ENCODE results near the gene SLIT3.

Gene SLIT3

DNA sequence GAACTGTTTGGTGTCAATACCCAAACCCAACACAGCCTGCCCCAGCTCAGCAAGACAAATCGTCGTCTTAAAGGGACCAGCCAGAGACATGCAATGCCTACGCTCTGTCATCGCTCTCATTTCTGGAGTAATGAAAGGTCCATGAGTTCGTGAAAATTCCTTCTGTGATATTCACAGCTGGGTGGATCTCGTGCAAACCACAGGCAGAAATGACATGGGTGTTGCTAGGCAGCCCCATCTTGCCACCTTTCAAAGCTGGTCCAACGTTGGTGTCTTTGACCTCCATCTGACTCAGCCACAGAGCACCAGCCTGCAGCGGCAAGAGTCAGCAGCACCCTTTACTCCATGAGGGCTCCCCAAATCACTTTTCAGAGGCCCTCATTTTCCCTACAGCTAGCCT lies 215.3 kb downstream of the SLIT3 start:
- no peaks in the 10 kb centered on the region for H3K4me1 ChIP-seq (ENCODE audit: low read depth, poor library complexity, severe bottlenecking)
- no peaks in the 10 kb centered on the region for H3K27me3 ChIP-seq (ENCODE audit: insufficient read depth, low read depth)
- H4K20me1 ChIP-seq (ENCODE audit: insufficient read depth), result no peaks in the 10 kb centered on the region
- H2AFZ ChIP-seq (ENCODE audit: low read depth), result no peak overlapping the region
- no peak overlapping the region for H3K9ac ChIP-seq
- no peak for TF ChIP-seq CTCF (conservative IDR thresholded peaks at IDR 0.05; ENCODE audit: low read depth, low read length)
- no peak overlapping the region for H3K27ac ChIP-seq
- no peak overlapping the region for H3K4me2 ChIP-seq
- H3K36me3 ChIP-seq (ENCODE audit: insufficient read depth), result no peaks in the 10 kb centered on the region
- no peaks in the 10 kb centered on the region for H3K79me2 ChIP-seq (ENCODE audit: insufficient read depth, low read depth)
- no peak overlapping the region for H3K4me3 ChIP-seq (IDR thresholded peaks at IDR 0.05; ENCODE audit: insufficient read depth, low read depth, low read length)

- Histone ChIP-seq H3K79me2 (ENCODE audit: insufficient read depth, low read depth) (no peaks in the 10 kb centered on the region), H4K20me1 (ENCODE audit: insufficient read depth) (no peaks in the 10 kb centered on the region), H3K4me3 (IDR thresholded peaks at IDR 0.05; ENCODE audit: insufficient read depth, low read depth, low read length) (no peak overlapping the region), H2AFZ (ENCODE audit: low read depth) (no peak overlapping the region), H3K27me3 (ENCODE audit: insufficient read depth, low read depth) (no peaks in the 10 kb centered on the region), H3K36me3 (ENCODE audit: insufficient read depth) (no peaks in the 10 kb centered on the region), H3K9ac (no peak overlapping the region), H3K4me2 (no peak overlapping the region), H3K27ac (no peak overlapping the region), H3K4me1 (ENCODE audit: low read depth, poor library complexity, severe bottlenecking) (no peaks in the 10 kb centered on the region)
- TF ChIP-seq CTCF (conservative IDR thresholded peaks at IDR 0.05; ENCODE audit: low read depth, low read length), result no peak
Observed at GRCh38 chr5:169085212-169085611, 215.7 kb downstream of the SLIT3 start.

DNA sequence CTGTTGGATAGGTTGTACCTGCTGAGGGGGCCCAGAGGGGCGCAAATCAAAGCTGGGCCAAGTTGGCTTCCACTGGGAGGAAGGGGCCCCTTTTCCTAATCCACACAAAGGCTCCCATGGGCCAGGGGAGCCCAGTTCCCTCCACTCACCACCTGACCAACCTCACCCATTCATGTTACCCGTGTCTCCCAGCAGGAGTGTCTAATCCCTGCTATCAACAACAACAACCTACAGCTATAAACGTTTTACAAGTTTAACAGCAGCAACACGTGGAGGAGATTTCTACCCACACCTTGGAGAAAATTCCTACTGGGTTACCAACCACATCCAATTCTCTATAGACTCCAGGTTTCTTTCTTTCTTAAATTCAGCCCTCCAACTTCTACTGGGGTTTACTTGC lies 216.2 kb downstream of the SLIT3 start:
- no peak overlapping the region for H3K4me2 ChIP-seq
- H3K9ac ChIP-seq, result no peak overlapping the region
- no peaks in the 10 kb centered on the region for H3K36me3 ChIP-seq (ENCODE audit: insufficient read depth)
- H3K27ac ChIP-seq, result no peak overlapping the region
- no peak for TF ChIP-seq CTCF (conservative IDR thresholded peaks at IDR 0.05; ENCODE audit: low read depth, low read length)
- H2AFZ ChIP-seq (ENCODE audit: low read depth), result no peak overlapping the region
- no peaks in the 10 kb centered on the region for H4K20me1 ChIP-seq (ENCODE audit: insufficient read depth)
- no peaks in the 10 kb centered on the region for H3K79me2 ChIP-seq (ENCODE audit: insufficient read depth, low read depth)
- H3K4me1 ChIP-seq (ENCODE audit: low read depth, poor library complexity, severe bottlenecking), result no peaks in the 10 kb centered on the region
- H3K27me3 ChIP-seq (ENCODE audit: insufficient read depth, low read depth), result no peaks in the 10 kb centered on the region
- H3K4me3 ChIP-seq (IDR thresholded peaks at IDR 0.05; ENCODE audit: insufficient read depth, low read depth, low read length), result no peak overlapping the region

DNA sequence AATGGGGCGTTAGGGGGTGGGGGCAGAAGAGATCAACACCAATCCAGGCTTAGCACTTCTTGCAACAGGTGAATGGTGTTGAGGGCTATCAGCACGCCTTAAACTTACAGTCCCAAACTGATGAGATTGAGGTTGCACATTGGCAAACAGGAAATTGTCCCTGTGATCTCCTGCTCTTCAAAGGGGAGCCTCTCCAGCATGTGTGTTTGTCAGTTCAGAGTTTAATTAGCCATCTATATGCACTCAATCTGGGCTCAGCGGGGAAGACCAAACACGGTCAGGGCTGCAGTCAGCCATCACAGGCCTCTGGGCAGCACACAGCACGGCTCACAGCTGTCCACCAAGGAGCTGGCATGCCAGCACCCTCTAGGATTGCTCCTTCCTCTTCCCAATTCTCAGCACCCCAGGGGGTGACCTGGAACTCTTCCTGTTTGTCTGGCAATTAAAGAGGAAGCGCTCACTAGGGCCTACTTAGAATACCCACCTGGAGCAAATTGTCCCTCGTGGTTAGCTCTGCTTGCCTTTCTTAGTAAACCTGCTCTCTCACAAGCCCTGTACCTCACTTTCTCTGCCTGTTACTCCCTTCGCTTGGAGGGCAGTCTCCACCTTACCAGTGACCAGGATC lies 217.4 kb downstream of the SLIT3 start:
- Histone ChIP-seq H3K27me3 (ENCODE audit: insufficient read depth, low read depth) (no peaks in the 10 kb centered on the region), H3K9ac (no peak overlapping the region), H3K36me3 (ENCODE audit: insufficient read depth) (no peaks in the 10 kb centered on the region), H3K4me2 (no peak overlapping the region), H3K4me3 (IDR thresholded peaks at IDR 0.05; ENCODE audit: insufficient read depth, low read depth, low read length) (no peak overlapping the region), H2AFZ (ENCODE audit: low read depth) (no peak overlapping the region), H4K20me1 (ENCODE audit: insufficient read depth) (no peaks in the 10 kb centered on the region), H3K27ac (no peak overlapping the region), H3K79me2 (ENCODE audit: insufficient read depth, low read depth) (no peaks in the 10 kb centered on the region), H3K4me1 (ENCODE audit: low read depth, poor library complexity, severe bottlenecking) (no peaks in the 10 kb centered on the region)
- TF ChIP-seq CTCF (conservative IDR thresholded peaks at IDR 0.05; ENCODE audit: low read depth, low read length), result no peak
